Lower leg skin (tissue), 3 donors: ENCODE results near the gene RPL26.

Experiments used
- POLR2A ChIP-seq, 2 donors: fragments of 450-650 bp; IDR thresholded peaks; one replicate each; pipeline ENCODE4 v1.6.1; 2016 to 2017; ENCODE audit warnings: antibody characterized with exemption in 2 of 2, mild to moderate bottlenecking in 1 of 2, moderate library complexity in 1 of 2
- TF ChIP-seq, protein P1 (sequence below), 3 donors: fragments of 450-650 bp; IDR thresholded peaks; one replicate each; pipeline ENCODE4 v1.5.1; 2016; ENCODE audit warnings: antibody characterized with exemption in 3 of 3, mild to moderate bottlenecking in 3 of 3, moderate library complexity in 2 of 3

DNA sequence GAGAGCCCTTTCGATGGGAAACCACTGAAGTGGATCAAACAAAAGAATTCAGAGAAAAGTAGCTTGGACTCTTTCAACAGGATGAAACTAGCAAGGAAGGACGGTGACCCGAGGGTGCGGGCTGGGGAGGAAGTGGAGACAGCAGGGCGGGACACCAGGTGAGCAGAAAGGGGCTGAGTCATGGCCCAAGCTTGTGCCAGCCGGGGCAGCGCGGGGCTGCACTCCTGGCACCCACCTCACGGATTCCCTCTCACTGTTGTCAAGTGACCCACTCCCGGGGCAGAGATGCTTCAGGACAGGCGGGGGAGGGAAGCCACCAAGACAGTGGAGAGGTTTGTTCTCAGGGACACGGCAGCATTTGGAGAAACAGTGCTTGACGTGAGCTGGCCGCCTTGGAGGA, 25.4 kb upstream of the RPL26 start:
- TF ChIP-seq, protein P1, sequence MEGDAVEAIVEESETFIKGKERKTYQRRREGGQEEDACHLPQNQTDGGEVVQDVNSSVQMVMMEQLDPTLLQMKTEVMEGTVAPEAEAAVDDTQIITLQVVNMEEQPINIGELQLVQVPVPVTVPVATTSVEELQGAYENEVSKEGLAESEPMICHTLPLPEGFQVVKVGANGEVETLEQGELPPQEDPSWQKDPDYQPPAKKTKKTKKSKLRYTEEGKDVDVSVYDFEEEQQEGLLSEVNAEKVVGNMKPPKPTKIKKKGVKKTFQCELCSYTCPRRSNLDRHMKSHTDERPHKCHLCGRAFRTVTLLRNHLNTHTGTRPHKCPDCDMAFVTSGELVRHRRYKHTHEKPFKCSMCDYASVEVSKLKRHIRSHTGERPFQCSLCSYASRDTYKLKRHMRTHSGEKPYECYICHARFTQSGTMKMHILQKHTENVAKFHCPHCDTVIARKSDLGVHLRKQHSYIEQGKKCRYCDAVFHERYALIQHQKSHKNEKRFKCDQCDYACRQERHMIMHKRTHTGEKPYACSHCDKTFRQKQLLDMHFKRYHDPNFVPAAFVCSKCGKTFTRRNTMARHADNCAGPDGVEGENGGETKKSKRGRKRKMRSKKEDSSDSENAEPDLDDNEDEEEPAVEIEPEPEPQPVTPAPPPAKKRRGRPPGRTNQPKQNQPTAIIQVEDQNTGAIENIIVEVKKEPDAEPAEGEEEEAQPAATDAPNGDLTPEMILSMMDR (IDR thresholded peaks at IDR 0.05) = no peak
- no peak for TF ChIP-seq POLR2A (IDR thresholded peaks at IDR 0.05)
